BJ (cell line): Measurements from ENCODE around the gene GOLGA2. TPM values are rescaled to one million over a fixed set of nuclear protein-coding genes. Genes with fewer than 3 reads are reported as not detected.

Source experiments
- CTCF ChIA-PET: fragments of 350-600 bp; formaldehyde crosslinking; extraction: SDS; loops from one replicate; lab custom pipeline; 2021; ENCODE audit warnings: antibody characterized with exemption, inconsistent platforms; lab: Yijun Ruan, JAX
- POLR2A ChIA-PET: fragments of 300-600 bp; sonication (Branson Sonifier 250); formaldehyde crosslinking; extraction: SDS; loops from one replicate; lab custom pipeline; 2021; ENCODE audit warnings: antibody characterized with exemption; lab: Charles Lee
- DNase-seq: peaks from one replicate; pipeline ENCODE4 v3.0.0-alpha.2; 2011; ENCODE audit warnings: low read depth
- H3K27me3 ChIP-seq: 2 replicates; pipeline ENCODE4 v1.6.0; 2011; ENCODE audit warnings: low read length; ENCODE audit not compliant: control insufficient read depth, insufficient read depth
- H3K36me3 ChIP-seq: 2 replicates; pipeline ENCODE4 v1.5.1; 2011; ENCODE audit warnings: low read length; ENCODE audit not compliant: control insufficient read depth, insufficient read depth
- H3K4me3 ChIP-seq: 2 replicates; pipeline ENCODE4 v1.5.1; 2011; ENCODE audit warnings: low read depth, mild to moderate bottlenecking, control low read depth, low read length
- CTCF ChIP-seq: IDR thresholded peaks from 2 replicates; pipeline ENCODE4 v1.5.1; 2011; ENCODE audit warnings: low read depth, mild to moderate bottlenecking, control low read depth, inconsistent platforms, low read length, moderate library complexity; ENCODE audit not compliant: insufficient read depth
- polyA plus RNA-seq: library from polyadenylated mRNA; depleted of rRNA; stranded (reverse); fragments of >200 nt; gene quantifications from 2 replicates; pipeline ENCODE4 v1.2.3, GENCODE V29; 2011

GOLGA2 gene
- polyA plus RNA-seq, 1 experiment, result 91.1 TPM

- CTCF ChIA-PET, result interaction anchor here (0.7 to 2.0 kb wide), 6 partner anchors 11 to 222 kb away, joined by 3 to 10 read pairs (median 3); partner anchors contain the start of gene DNM1
- Histone ChIP-seq H3K27me3 (no peaks in the 10 kb centered on the region), H3K4me3 (no peak overlapping the region), H3K36me3 (peaks cover 6% of the 10 kb centered on the region)
- peak; percentile 66 for DNase-seq
- TF ChIP-seq CTCF, result no peak
- POLR2A ChIA-PET, result no interaction called here
Observed at GRCh38 chr9:128215491-128216409, 60.1 kb downstream of the GOLGA2 start.

- H3K4me3 ChIP-seq, result no peak overlapping the region
- DNase-seq, result no peak
- POLR2A ChIA-PET, result no interaction called here
- TF ChIP-seq CTCF, result no peak
- H3K36me3 ChIP-seq, result peaks cover 2% of the 10 kb centered on the region; the same call in 1 of the 2 replicates
- CTCF ChIA-PET, result interaction anchor here (0.7 to 2.0 kb wide), 3 partner anchors 11 to 223 kb away, joined by 3 to 10 read pairs (median 3); partner anchors contain the start of gene DNM1
- H3K27me3 ChIP-seq, result no peaks in the 10 kb centered on the region
Observed at GRCh38 chr9:128214571-128215490, 61.0 kb downstream of the GOLGA2 start.

GRCh38 chr9:128213746-128214497, 61.9 kb downstream of the GOLGA2 start:
- no peak for DNase-seq
- Histone ChIP-seq H3K27me3 (no peaks in the 10 kb centered on the region), H3K36me3 (no peaks in the 10 kb centered on the region), H3K4me3 (no peak overlapping the region)
- ChIA-PET CTCF (interaction anchor here (1.1 to 2.0 kb wide), 2 partner anchors 10 to 41 kb away, joined by 4 to 10 read pairs; partner anchors contain the start of gene DNM1), POLR2A (no interaction called here)
- no peak for TF ChIP-seq CTCF

GRCh38 chr9:128211981-128212281, 63.9 kb downstream of the GOLGA2 start:
- TF ChIP-seq CTCF, result no peak
- no peak for DNase-seq
- no peak overlapping the region for H3K4me3 ChIP-seq
- POLR2A ChIA-PET, result no interaction called here
- CTCF ChIA-PET, result interaction anchor here (0.6 to 2.0 kb wide), 4 partner anchors 8 to 41 kb away, joined by 3 to 6 read pairs (median 4); no protein-coding TSS in a partner anchor
- H3K27me3 ChIP-seq, result no peaks in the 10 kb centered on the region
- H3K36me3 ChIP-seq, result no peaks in the 10 kb centered on the region
